HG02588 (cell line): ENCODE results near the gene GRIN1.
A peak's percentile ranks its signal among the peaks of the same experiment; 100 is the strongest.
"Not testable (repeated sequence)": the region's sequence is repeated elsewhere in the genome, so short reads cannot be mapped to it uniquely, and the experiment has no call there.

Experiments used
- ATAC-seq: cut with Tn5 transposase; IDR thresholded peaks from one replicate; pipeline ENCODE4 v1.9.1; 2021; ENCODE audit warnings: mild to moderate bottlenecking, moderate library complexity; ENCODE audit not compliant: unreplicated experiment

Gene GRIN1

DNA sequence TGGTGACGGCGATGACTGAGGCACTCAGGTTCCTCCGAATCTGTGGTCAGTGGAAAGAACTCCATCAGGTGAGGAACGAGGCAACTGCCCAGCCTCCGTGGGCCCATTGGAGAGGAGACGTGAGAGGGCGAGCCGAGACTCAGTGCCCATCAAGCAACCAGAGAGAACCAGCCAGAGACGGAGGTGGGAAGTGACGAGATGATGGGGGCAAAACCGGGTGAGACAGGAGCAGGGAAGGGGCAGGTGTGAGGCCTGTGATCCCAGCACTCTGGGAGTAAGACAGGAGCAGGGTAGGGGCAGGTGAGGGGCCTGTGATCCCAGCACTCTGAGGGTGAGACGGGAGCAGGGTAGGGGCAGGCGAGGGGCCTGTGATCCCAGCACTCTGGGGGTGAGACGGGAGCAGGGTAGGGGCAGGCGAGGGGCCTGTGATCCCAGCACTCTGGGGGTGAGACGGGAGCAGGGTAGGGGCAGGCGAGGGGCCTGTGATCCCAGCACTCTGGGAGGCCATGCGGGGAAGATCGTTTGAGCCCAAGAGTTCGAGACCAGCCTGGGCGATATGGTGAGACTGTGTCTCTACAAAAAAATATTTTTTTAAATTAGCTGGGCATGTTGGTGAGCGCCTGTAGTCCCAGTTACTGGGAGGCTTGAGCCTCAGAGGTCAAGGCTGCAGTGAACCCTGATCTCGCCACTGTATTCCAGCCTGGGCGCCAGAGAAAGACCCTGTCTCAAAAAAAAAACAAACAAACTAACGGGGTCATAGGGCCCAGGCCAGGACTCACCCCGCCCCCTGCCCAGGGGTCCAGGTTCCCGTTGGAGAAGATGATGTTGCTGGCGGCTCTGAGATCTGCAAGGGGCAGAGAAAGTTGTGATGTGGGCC lies 27.8 kb upstream of the GRIN1 start:
- ATAC-seq, result no peak

DNA sequence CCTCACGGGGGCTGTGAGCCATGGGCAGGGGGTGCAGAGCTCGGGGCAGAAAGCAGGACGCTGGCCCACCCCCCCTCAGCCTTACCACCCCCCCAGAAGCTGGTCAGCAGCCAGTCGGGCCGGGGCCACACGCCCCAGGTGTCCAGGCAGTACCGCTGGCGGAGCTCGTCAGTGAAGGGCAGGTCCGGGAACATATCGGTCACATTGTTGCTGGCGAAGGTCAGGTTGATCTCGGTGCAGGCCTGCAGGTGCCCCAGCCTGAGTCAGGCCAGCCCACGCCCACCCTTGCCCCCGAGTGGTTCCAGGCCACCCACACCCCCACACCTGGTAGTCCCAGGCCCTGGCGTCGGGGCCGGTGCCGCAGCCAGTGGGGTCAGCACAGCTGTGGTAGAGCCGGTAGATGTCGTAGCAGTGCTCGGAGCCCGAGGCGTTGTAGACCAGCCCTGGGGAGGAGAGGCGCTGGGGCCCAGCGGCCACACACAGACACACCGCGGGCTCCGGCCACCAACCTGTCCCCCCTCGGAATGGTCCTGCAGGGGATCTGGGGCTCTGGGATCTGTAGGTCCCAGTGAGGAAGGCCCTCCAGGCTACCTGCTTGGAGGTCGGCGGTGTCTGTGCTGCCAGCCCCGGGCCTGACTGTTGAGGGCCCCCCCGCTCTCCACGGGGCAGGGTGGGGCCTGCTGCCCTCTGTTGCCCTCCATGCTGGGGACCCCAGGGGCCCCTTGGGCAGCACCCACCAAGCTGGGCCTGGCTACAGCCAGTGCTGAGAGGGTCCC lies 27.0 kb upstream of the GRIN1 start:
- no peak for ATAC-seq

DNA sequence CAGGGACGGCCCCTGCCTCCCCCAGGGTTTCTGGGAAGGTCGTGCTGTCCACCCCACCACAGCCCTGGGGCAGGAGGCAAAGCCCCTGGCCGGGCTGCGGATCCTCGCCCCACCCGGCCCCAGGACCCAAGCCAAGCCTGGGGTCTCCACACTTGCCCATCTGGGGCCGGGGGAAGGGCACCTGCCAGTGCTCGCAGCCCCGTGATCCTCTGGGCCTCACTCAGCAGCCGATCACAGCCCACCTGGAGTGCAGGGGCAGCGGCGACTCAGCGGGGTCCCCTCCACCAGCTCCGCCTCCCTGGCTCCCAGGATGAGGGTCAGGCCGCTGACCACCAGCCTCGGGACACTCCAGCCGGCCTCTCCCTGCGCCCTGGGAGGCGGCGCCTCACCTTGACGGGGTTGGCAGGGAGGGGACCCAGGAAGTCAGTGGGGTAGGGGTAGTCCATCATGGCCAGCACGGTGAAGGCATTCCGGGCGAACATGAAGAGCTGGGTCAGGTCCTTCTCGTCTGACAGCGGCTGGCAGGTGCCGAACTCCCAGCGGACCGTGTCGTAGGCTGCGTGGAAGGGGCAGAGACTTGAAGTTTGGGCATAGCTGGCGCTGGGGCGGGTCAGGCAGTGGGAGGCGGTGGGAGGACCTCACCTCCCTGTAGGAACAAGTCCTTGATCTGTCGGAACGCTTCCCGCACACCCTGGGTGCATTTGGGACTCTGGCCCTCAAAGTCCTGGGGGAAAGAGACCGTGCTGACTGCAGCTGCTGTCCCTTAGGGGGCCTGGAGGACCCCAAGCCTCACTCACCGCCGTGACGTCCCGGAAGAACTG lies 26.2 kb upstream of the GRIN1 start:
- ATAC-seq, result no peak

DNA sequence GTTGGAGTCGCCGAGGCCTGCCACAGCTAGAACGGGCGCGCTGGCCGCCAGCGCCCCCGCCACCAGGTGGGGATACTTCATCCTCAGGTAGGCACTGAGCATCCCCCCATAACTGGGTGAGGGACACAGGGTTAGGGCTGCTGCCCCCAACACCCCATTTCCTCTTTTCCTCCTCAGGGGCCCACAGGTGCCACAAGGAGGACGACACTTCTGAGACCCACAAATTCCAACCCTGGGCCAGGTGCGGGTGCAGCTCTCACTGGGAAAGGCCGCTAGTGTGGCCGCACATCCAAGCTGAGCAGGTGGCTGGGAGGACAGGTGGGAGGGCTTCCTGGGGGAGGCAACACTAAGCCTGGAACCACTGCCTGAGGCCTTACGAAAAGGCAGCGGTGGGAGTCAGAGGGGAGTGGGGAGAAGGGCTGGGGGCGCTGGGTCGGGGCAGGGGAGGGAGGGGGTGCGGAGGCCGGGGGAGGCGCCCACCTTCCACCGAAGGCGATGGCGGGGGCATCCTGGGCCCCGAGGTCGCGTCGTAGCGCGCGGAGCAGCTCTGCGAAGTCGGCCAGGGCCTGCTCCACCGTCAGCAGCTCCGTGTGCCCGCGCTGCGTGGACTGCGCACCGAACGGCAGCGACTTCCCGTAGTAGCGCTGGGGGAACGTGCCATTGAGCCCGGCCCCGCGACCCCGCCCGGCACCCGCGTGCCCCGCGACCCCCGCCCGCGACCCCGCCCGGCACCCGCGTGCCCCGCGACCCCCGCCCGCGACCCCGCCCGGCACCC lies 25.4 kb upstream of the GRIN1 start:
- ATAC-seq, result no peak

DNA sequence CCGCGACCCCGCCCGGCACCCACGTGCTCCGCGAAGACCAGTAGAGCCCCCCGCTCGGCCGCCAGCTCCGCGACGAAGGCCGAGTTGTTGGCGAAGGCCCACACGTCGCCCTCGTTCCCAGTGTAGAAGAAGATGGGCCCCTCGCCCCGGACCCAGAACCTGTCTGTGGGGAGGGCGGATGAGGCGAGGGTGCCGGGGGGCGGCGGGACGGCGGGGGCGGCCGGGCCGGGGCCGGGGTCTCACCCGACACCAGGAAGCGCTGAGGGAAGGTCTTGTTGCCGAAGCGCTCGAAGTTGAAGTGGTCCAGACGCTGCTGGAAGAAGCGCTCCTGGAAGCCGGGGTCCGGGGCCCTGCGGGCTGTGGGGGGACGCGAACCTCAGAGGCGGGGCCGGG lies 24.7 kb upstream of the GRIN1 start:
- no peak for ATAC-seq

DNA sequence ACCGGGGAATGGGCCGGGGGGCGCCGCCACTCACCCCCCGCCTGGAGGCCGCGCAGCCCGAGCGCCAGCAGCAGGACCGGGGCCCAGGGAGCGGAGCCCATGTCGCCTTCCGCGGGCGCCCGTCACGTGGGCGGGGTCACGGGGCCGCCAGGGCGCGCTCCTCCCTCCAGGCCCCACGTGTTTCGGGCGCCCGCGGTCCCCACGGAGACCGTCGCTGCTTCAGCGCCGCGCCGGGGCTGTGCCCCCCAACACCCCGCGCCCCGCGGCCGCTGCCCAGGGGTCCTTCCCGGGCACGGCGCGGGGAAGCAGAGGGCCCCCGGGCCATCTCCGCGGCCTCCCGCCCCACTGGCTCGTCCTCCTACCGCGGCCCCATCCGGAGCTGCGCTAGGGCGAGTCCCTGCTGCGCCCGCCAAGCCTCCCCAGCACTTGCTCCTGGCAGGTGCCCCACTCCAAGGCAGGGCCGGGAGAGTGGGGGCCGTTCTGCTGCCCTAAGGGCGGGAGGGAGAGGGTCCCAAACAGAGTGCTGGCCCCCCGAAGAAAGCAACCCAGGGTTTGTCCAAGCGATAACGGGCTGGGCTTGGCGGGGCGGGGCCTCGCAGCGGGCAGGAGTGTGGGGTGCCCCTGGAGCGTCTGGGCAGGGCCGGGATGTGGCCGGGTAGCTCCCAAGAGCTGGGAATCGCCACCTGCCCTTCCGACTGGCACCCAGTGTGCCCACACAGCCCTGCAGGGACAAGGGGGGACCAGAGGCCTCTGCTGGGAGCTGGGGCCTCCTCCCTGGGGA lies 24.2 kb upstream of the GRIN1 start, which contains the start of gene DPP7:
TSS of gene DPP7 (minus strand) at position 121 of the 781 bp plus-strand sequence. CDS start at position 101, 20 bp downstream.
- peak; percentile 59 for ATAC-seq

DNA sequence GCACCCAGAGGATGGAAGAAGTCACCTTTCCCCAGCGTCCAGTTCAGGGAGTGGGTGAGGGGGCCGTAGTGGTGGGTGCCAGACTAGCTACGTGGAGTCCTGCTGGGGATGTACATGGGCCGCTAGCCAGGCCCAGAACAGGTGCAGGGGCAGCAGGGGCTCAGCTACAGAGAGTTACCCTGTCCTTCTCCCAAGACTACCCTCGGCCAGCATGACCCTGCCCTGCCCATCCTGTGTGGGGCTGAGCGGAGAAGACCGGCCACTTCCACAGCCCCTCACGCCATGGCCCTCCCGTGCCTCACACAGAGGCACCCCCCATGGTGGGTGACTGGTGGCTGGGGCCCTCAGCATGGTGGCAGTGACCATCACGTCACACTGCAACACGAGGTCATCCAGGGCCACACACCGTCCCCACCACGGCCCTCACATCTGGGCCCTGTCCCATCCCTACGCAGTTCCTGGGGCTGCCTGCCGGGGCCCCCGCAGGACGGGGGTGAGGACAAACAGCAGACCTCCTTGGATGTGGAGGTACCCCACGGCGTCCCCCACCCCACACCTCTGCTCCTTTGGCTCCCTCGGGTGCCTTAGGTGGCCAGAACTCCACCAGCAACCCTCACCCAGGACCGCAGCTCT lies 23.4 kb upstream of the GRIN1 start:
- no peak for ATAC-seq

DNA sequence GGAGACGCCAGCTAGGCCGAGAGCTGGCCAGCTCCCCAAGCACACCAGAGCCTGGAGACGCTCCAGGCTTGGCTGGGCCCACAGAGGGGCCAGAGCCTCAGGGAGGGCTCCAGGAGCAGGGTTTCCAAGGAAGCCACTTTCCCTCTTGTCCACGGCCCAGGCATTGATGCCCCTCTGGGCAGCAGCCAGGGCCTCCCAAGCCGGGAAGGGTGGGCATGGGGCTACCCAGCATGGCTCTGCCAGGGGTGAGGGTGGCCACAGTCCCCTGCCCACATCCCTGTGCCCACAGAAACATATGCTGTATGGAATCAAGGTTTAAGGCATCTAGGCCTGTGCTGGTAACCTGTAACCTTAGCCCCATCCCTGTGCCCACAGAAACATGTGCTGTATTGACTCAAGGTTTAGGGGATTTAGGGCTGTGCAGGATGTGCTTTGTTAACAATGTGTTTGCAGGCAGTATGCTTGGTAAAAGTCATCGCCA lies 22.9 kb upstream of the GRIN1 start:
- no peak for ATAC-seq

DNA sequence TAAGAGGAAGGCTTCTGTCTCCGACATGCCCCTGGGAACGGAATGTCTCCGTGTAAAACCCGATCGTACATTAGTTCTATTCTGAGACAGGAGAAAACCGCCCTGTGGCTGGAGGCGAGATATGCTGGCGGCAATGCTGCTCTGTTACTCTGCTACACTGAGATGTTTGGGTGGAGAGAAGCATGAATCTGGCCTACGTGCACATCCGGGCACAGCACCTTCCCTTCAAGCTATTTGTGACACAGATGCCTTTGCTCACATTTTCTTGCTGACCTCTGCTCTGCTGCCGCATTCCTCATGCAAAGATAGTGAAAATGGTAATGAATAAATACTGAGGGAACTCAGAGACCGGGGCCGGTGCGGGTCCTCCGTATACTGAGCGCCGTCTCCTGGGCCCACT lies 22.2 kb upstream of the GRIN1 start:
- no peak for ATAC-seq

DNA sequence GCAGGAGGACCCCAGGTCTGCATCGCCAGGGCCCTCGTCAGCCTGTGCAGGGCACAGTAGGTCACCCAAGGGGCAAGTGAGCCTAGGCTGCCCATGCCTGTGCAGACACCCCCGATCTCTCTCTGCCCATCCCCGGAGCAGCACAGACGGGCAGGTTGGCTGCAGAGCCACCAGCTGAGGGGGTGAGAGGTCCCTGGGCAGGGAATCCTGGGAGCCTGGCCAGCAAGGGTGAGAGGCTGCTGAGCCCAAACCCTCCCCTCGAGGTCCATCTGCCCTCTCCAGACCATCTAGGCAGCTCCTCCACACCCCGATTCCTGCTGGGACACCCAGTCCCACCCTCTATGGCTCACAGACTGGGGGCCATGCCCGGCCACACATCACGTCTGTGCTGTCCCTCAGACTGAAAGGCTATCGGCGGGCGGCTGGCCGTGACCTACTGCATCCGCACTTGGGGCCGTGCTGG lies 21.7 kb upstream of the GRIN1 start:
- ATAC-seq, result no peak

DNA sequence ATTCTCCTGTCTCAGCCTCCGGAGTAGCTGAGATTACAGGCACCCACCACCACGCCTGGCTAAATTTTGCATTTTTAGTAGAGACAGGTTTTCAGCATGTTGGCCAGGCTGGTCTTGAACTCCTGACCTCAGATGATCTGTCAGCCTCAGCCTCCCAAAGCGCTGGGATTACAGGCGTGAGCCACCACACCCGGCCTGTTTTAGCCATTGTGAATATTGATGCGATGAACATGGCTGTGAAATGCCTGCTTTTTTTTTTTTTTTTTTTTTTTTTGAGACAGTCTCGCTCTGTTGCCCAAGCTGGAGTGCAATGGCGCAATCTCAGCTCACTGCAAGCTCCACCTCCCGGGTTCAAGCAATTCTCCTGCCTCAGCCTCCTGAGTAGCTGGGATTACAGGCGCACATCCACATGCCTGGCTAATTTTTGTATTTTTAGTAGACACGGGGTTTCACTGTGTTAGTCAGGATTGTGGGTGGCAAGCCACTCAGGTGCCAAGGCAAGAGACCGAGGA lies 20.8 kb upstream of the GRIN1 start:
- ATAC-seq, result not testable (repeated sequence)

DNA sequence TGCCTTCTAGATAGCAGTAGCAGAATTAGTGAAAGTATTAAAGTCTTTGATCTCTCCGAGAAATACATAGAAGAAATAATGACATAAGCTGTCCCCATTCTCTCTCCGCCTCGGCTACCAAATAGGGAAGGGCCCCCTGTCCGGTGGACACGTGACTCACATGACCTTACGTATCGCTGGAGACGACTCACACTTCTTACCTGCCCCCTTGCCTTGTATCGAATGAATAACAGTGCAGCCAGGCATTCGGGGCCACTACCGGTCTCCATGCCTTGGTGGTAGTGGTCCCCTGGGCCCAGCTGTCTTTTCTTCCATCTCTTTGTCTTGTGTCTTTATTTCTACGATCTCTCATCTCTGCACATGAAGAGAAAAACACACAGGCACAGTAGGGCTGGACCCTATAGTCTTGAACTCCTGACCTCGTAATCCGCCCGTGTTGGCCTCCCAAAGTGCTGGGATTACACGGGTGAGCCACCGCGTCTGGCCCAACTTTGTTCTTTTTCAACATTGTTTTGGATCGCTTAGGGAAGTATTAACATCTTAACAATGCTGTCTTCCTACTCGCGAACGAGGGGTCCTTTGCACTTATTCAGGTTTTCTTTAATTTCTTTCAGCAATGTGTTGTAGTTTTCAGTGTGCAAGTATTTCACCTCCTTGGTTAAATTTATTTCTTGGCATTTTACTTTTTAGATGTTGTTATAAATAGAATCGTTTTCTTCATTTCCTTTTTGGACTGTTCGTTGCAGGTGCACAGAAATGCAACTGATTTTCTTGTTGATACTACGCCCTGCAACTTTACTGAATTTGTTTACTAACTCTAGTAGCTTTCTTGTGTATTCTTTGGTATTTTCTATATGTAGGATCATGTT lies 16.8 kb upstream of the GRIN1 start:
- ATAC-seq, result not testable (repeated sequence)

DNA sequence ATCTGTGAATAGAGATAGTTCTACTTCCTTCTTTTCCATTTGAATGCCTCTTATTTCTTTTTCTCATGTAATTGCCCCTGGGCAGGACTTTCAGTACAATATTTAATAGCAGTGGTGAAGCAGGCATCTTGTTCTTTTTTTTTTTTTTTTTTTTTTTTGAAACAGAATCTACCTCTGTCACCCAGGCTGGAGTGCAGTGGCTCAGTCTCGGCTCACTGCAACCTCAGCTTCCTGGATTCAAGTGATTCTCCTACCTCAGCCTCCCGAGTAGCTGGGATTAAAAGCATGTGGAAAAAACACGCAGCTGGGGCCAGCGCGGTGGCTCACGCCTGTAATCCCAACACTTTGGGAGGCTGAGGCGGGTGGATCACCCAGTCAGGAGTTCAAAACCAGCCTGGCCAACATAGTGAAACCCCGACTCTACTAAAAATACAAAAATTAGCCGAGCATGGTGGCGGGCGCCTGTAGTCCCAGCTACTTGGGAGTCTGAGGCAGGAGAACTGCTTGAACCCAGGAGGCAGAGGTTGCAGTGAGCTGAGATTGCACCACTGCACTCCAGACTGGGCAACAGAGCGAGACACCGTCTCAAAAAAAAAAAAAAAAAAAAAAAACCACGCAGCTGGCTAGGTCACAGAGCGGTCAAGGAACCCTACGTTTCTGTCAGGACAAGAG lies 16.0 kb upstream of the GRIN1 start:
- not testable (repeated sequence) for ATAC-seq

DNA sequence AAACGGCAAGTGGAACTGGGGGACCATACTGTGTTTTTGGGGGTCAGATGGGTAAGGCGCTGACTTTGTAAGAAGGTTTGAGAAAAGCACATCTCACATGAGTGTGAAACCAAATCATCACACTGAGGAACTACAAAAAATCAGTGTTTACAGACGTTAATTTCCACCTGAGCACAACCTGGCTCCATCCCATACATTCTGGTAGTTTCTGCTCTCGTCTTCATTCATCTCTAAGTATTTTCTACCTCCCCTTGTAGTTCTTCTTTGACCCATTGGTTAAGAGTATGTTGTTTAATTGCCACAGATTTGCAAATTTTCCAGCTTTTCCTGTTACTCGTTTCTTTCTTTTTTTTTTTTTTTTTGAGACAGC lies 15.5 kb upstream of the GRIN1 start:
- ATAC-seq, result no peak

DNA sequence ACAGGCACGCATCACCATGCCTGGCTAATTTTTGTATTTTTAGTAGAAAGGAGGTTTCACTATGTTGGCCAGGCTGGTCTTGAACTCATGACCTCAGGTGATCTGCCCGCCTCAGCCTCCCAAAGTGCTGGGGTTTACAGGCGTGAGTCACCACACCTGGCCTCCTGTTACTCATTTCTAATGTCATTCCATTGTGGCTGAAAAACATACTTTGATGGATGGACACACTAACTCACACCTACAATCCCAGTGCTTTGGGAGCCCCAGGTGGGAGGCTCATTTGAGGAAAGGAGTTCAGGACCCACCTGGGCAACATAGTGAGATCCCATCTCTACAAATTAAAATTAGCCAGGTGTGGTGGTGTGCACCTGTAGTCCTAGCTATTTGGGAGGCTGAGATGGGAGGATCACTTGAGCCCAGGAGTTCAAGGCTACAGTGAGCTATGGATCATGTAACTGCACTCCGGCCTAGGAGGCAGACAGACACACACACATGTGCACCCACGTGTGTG lies 14.9 kb upstream of the GRIN1 start:
- not testable (repeated sequence) for ATAC-seq

DNA sequence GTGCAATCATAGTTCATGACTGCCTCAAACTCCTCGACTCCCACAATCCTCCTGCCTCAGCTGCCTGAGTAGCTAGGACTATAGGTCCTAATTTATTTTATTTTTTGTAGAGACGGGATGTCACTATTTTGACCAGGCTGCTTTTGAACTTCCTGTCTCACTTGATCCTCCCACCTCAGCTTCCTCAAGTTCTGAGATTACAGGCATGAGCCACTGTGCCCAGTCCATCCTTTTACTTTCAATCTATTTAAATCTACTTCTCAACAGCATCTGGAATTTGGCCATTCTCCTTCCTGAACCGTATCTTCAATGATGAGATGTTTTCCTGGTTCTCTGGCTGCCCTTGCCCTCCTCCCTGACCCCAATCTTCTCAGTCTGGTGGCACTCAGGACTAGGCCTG lies 12.2 kb upstream of the GRIN1 start:
- no peak for ATAC-seq
